GM21390 (cell line): Measurements from ENCODE around the gene AOX1.
"Not testable (repeated sequence)": the region's sequence is repeated elsewhere in the genome, so short reads cannot be mapped to it uniquely, and the experiment has no call there.

Experiments used
- ATAC-seq: cut with Tn5 transposase; IDR thresholded peaks from one replicate; pipeline ENCODE4 v1.9.1; 2021; ENCODE audit not compliant: unreplicated experiment

Gene AOX1

GRCh38 chr2:200664770-200665494 lies 79.1 kb downstream of the AOX1 start:
- ATAC-seq = no peak

GRCh38 chr2:200665626-200666453 lies 80.0 kb downstream of the AOX1 start:
- no peak for ATAC-seq

GRCh38 chr2:200667413-200667812 lies 81.6 kb downstream of the AOX1 start:
- no peak for ATAC-seq

- ATAC-seq = no peak
Measured at GRCh38 chr2:200668478-200668877, 82.7 kb downstream of the AOX1 start.

- no peak for ATAC-seq
Measured at GRCh38 chr2:200669308-200669707, 83.5 kb downstream of the AOX1 start.

GRCh38 chr2:200670313-200670712 lies 84.5 kb downstream of the AOX1 start:
- no peak for ATAC-seq

- no peak for ATAC-seq
Measured at GRCh38 chr2:200670751-200671150, 84.9 kb downstream of the AOX1 start.

- ATAC-seq = no peak
Measured at GRCh38 chr2:200673191-200673590, 87.4 kb downstream of the AOX1 start.

- no peak for ATAC-seq
Measured at GRCh38 chr2:200674837-200675236, 89.0 kb downstream of the AOX1 start.

- ATAC-seq = no peak
Measured at GRCh38 chr2:200677171-200677570, 91.4 kb downstream of the AOX1 start.

- ATAC-seq = no peak
Measured at GRCh38 chr2:200677721-200678532, 92.1 kb downstream of the AOX1 start.

GRCh38 chr2:200679127-200679526 lies 93.3 kb downstream of the AOX1 start:
- no peak for ATAC-seq

- ATAC-seq = no peak
Measured at GRCh38 chr2:200679535-200679934, 93.7 kb downstream of the AOX1 start.

GRCh38 chr2:200681697-200682096 lies 95.9 kb downstream of the AOX1 start:
- no peak for ATAC-seq

- not testable (repeated sequence) for ATAC-seq
Measured at GRCh38 chr2:200682407-200682806, 96.6 kb downstream of the AOX1 start.

GRCh38 chr2:200687922-200688920 lies 102.4 kb downstream of the AOX1 start:
- ATAC-seq = no peak

- ATAC-seq = no peak
Measured at GRCh38 chr2:200689115-200689514, 103.3 kb downstream of the AOX1 start.

- ATAC-seq = no peak
Measured at GRCh38 chr2:200693836-200694470, 108.1 kb downstream of the AOX1 start.

GRCh38 chr2:200695191-200695590 lies 109.4 kb downstream of the AOX1 start:
- no peak for ATAC-seq

GRCh38 chr2:200695601-200696000 lies 109.8 kb downstream of the AOX1 start:
- ATAC-seq = no peak
